Measurements from ENCODE around the gene PDE4B.
"Not testable (repeated sequence)": the region's sequence is repeated elsewhere in the genome, so short reads cannot be mapped to it uniquely, and the experiment has no call there.

PDE4B gene

GRCh38 chr1:66000033-66000637 is 207.4 kb downstream of the PDE4B start:
- H3K27ac ChIP-seq = peak overlapping the region; percentile 60
- TF ChIP-seq, protein P1, sequence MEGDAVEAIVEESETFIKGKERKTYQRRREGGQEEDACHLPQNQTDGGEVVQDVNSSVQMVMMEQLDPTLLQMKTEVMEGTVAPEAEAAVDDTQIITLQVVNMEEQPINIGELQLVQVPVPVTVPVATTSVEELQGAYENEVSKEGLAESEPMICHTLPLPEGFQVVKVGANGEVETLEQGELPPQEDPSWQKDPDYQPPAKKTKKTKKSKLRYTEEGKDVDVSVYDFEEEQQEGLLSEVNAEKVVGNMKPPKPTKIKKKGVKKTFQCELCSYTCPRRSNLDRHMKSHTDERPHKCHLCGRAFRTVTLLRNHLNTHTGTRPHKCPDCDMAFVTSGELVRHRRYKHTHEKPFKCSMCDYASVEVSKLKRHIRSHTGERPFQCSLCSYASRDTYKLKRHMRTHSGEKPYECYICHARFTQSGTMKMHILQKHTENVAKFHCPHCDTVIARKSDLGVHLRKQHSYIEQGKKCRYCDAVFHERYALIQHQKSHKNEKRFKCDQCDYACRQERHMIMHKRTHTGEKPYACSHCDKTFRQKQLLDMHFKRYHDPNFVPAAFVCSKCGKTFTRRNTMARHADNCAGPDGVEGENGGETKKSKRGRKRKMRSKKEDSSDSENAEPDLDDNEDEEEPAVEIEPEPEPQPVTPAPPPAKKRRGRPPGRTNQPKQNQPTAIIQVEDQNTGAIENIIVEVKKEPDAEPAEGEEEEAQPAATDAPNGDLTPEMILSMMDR (conservative IDR thresholded peaks at IDR 0.05) = no peak

DNA sequence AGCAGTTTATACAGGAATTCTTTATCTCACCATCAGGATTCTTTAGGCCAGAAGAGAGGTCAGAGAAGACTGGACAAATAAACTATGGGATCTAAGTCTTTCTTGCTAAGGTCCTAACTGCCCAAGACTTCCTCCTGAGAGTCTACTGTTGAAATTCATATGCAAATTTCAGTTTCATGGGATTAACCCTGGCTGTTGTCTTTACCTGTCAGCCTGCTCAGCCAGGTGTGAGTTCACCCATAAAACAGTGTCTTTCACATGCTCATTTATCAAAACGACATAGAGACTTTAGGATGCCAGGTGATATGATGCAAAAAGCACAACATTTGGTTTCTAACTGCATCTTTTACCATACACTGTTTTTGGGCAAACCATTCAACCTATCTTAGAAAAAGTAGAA is 211.0 kb downstream of the PDE4B start:
- TF ChIP-seq, protein P1 (conservative IDR thresholded peaks at IDR 0.05) = no peak
- H3K27ac ChIP-seq = peak overlapping the region; percentile 25; the same call in 1 of the 2 replicates

DNA sequence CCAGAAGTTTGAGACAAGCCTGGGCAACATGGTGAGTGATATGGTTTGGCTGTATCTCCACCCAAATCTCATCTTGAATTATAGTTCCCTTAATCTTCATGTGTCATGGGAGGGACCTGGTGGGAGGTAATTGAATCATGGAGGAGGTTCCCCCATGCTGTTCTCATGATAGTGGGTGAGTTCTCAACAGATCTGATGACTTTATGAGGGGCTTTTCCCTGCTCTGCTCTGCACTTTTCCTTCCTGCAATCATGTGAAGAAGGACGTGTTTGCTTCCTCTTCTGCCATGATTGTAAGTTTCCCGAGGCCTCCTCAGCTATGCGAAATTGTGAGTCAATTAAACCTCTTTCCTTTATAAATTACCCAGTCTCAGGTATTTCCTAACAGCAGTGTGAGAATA is 213.8 kb downstream of the PDE4B start:
- not testable (repeated sequence) for H3K27ac ChIP-seq

DNA sequence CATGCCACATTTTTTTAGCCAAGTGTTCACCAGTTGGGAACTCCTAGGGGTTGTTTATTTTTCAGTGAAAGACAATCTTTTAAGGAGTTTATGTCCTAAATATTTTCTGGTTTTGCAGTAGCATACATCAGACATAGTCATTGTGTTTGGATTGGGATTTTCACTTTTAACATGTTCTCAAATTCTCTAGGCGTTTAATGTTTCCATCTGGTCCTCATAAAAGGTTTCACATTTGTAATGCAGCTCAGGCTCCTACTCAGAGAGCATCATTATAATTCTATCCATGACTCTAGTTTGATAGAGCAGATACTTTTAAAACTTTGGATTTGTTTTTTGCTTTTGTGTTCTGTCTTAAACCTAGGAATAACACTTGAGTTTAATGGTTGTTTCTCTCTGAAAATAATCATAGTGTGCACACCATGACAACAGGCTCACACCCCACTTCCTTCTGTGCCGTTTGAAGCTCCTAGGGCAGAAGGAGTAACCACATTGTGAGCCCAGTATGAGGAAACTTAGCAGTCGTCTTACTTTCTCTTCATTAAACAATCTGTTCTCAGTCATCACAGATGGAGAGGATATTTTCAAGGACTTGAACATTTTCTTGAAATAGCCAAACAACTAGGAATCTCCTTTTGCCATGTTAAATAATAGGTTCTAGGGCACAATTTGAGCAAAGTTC is 219.6 kb downstream of the PDE4B start:
- TF ChIP-seq, protein P1 (conservative IDR thresholded peaks at IDR 0.05) = no peak
- no peak overlapping the region for H3K27ac ChIP-seq

DNA sequence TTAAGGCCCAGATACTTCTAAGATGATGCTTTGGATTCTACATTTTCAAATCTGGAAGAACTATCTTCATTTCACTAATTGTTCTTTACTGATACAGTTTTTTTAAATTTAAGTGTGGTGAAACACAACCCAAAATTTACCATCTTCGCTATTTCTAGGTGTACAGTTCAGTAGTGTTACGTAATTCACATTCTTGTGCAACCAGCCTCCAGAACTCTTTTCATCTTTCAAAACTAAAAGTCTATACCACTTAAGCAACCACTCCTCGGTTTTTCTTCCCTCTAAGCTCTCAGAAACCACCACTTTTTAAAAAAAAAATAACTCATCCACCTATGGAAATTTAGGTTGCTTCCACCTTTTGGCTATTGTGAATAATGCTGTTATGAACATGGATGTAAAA is 220.7 kb downstream of the PDE4B start:
- TF ChIP-seq, protein P1 (conservative IDR thresholded peaks at IDR 0.05) = no peak
- H3K27ac ChIP-seq = no peak overlapping the region

GRCh38 chr1:66022904-66023620 is 230.4 kb downstream of the PDE4B start:
- TF ChIP-seq, protein P1 (conservative IDR thresholded peaks at IDR 0.05) = no peak
- H3K27ac ChIP-seq = peak overlapping the region; percentile 60

DNA sequence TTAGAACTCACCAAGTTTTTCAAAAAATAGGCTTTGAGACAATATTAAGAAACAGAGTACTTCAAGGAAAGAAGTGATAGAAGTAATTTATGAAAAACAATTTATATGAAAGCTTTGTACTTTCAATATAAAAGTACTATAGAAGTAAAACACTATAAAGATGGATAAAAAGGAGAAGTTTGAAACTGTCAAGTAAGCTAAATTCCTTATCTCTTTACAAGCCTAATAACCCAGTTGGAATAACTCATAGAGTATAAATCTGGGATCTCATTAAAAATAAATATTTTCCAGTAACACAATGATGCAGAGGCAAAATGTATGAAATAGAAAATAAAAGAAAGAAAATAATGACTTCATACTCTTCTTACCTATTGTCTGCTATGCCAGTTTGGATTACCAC is 232.5 kb downstream of the PDE4B start:
- TF ChIP-seq, protein P1 (conservative IDR thresholded peaks at IDR 0.05) = no peak
- H3K27ac ChIP-seq = no peak overlapping the region

Measured in VCaP (cell line).